ENCODE results near the gene MYOM3.

- TF ChIP-seq CTCF (IDR thresholded peaks at IDR 0.05) (no peak), POLR2A (IDR thresholded peaks at IDR 0.05) (no peak)
Observed at GRCh38 chr1:24062221-24062620, 49.7 kb downstream of the MYOM3 start.
